Measurements from ENCODE around the gene MANEAL. TPM values are rescaled to one million over a fixed set of nuclear protein-coding genes. Genes with fewer than 3 reads are reported as not detected.

MANEAL gene
- total and polyA plus RNA-seq, 2 of the 13 experiments (the other 11 are each of a cell fraction or from before 2014, with no cell fraction given) = 20.8 to 26.4 TPM

DNA sequence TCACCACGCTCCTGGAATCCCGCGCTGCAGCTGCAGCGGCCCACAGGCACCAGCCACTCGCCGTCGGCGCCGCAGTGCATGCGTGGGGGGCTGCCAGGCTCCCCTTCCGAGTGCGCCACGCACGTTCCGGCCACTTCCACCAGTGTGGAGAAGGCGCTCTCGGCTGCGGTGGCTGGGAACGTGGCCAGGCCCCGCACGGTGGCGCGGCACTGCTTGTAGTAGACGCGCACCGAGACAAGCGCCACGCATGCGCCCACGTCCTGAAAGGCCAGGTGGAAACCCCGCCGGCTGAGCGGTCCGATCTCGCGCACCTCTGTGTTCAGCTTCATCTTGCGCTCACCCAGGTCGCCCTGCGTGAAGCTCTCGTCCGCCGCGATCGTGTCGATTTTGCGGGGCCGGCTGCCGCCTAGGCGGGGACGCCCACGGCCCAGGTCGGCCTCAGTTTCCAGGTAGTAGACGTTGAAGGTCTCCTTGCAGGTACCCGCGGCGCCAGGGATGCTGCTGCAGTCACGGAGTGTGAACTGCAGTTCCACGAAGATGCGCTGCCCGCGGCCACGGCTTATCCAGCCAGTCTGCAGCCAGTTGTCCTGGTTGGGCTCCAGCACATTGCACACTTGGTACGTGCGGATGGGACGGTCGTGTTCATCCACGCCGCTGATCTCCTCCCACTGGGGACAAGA is 32.1 kb upstream of the MANEAL start (continued):
- TF ChIP-seq, protein P1, sequence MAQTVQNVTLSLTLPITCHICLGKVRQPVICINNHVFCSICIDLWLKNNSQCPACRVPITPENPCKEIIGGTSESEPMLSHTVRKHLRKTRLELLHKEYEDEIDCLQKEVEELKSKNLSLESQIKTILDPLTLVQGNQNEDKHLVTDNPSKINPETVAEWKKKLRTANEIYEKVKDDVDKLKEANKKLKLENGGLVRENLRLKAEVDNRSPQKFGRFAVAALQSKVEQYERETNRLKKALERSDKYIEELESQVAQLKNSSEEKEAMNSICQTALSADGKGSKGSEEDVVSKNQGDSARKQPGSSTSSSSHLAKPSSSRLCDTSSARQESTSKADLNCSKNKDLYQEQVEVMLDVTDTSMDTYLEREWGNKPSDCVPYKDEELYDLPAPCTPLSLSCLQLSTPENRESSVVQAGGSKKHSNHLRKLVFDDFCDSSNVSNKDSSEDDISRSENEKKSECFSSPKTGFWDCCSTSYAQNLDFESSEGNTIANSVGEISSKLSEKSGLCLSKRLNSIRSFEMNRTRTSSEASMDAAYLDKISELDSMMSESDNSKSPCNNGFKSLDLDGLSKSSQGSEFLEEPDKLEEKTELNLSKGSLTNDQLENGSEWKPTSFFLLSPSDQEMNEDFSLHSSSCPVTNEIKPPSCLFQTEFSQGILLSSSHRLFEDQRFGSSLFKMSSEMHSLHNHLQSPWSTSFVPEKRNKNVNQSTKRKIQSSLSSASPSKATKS (CRISPR knock-in tag; IDR thresholded peaks at IDR 0.05) = no peak
- TF ChIP-seq SIN3A (IDR thresholded peaks at IDR 0.05; ENCODE audit: borderline replicate concordance, low read depth, low read length) = no peak
- TF ChIP-seq ZNF225 (CRISPR knock-in tag; IDR thresholded peaks at IDR 0.05) = no peak
- TF ChIP-seq ATRX (CRISPR knock-in tag; IDR thresholded peaks at IDR 0.05; ENCODE audit: borderline replicate concordance) = no peak
- TF ChIP-seq SNAPC2 (CRISPR knock-in tag; IDR thresholded peaks at IDR 0.05) = no peak

DNA sequence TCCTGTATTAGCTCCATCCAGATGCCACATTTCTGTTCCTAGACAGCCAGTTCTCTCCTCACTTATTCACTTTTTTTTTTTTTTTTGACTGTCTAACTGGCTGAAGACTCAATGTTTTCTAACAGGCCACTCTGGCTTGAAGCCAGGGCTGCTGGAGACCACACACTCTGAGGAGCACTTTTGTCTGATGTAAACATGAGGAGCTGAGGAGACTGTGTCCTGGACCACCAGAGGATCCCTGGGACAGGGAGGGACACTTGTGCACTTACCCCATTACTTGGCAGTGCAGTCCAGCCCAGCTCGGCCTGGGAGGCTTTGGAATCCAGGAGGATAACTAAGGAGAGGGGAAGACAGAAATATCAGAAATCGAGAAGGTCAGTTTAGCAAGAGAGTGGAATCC is 31.1 kb upstream of the MANEAL start:
- intact Hi-C loops (cut with micrococcal nuclease; ENCODE audit: unreplicated experiment) (no loop called here), in situ Hi-C loops (cut with HindIII; ENCODE audit: extremely low pct_ligation_motif_present, low pct_unique_long_range_greater_than_20kb) (no loop called here)
- POLR2A ChIA-PET = no interaction called here
- no peak for DNase-seq (ENCODE audit: low spot score)
- H3K4me2 ChIP-seq (ENCODE audit: low read depth, low read length) = no peak overlapping the region
- no peaks in the 10 kb centered on the region for H3K9me3 ChIP-seq (ENCODE audit: low read length)
- H3K27ac ChIP-seq (ENCODE audit: extremely low read length, insufficient read depth, low read length) = no peak overlapping the region
- H3K36me3 ChIP-seq (replicated peaks in 1 of 2; ENCODE audit: control insufficient read depth in 1 of 2, insufficient read depth in 2 of 2, low read length in 2 of 2) = no peaks in the 10 kb centered on the region
- H3K4me3 ChIP-seq (replicated peaks in 1 of 3; ENCODE audit: insufficient read depth in 1 of 3, low read depth in 2 of 3, low read length in 3 of 3) = no peak overlapping the region
- no peak overlapping the region for H3K9ac ChIP-seq (ENCODE audit: insufficient read depth, low read depth, low read length)
- no peak for FAIRE-seq
- no TSS peak for BruUV-seq (replicated peaks)
- H2AFZ ChIP-seq (ENCODE audit: low read length) = no peak overlapping the region
- ATAC-seq = no peak
- peaks cover 0 to 42% of the 10 kb centered on the region in 2 experiments; a peak in 4 of 5 replicates for H3K27me3 ChIP-seq (ENCODE audit: control insufficient read depth in 1 of 2, insufficient read depth in 2 of 2, low read length in 2 of 2)
- H3K4me1 ChIP-seq (ENCODE audit: insufficient read depth, low read length) = peaks cover 6% of the 10 kb centered on the region; the same call in 1 of the 2 replicates
- CTCF ChIA-PET (ENCODE audit: low intra/inter-chr PET ratio, low total read pairs) = no interaction called here
- 0% methylated on average over 2 of the region's 2 CpGs for WGBS (ENCODE audit: low lambda C conversion rate)
- H3K79me2 ChIP-seq (ENCODE audit: insufficient read depth, low read length) = no peaks in the 10 kb centered on the region
- no peaks in the 10 kb centered on the region for H4K20me1 ChIP-seq (ENCODE audit: insufficient read depth, low read length)
- TF ChIP-seq CBX2 (IDR thresholded peaks at IDR 0.05; ENCODE audit: low read depth, low read length) (no peak), CBX2 (CRISPR knock-in tag; IDR thresholded peaks at IDR 0.05; ENCODE audit: low read depth) (no peak), NFKBIZ (CRISPR knock-in tag; IDR thresholded peaks at IDR 0.05) (no peak), GABPA (IDR thresholded peaks at IDR 0.05; ENCODE audit: low read depth, low read length) (no peak), GABPA (CRISPR knock-in tag; IDR thresholded peaks at IDR 0.05; ENCODE audit: low read depth) (no peak), MED13 (CRISPR knock-in tag; IDR thresholded peaks at IDR 0.05) (no peak), MYNN (CRISPR knock-in tag; IDR thresholded peaks at IDR 0.05; ENCODE audit: low read depth) (no peak), DR1 (CRISPR knock-in tag; IDR thresholded peaks at IDR 0.05) (no peak), ZNF160 (CRISPR knock-in tag; IDR thresholded peaks at IDR 0.05) (no peak), ZNF552 (CRISPR knock-in tag; IDR thresholded peaks at IDR 0.05; ENCODE audit: borderline replicate concordance) (no peak), ZNF674 (CRISPR knock-in tag; IDR thresholded peaks at IDR 0.05; ENCODE audit: low read depth) (no peak), ZNF3 (CRISPR knock-in tag; IDR thresholded peaks at IDR 0.05) (no peak), ZNF792 (CRISPR knock-in tag; IDR thresholded peaks at IDR 0.05) (no peak), CENPX (CRISPR knock-in tag; IDR thresholded peaks at IDR 0.05) (no peak)
- TF ChIP-seq, protein P2, sequence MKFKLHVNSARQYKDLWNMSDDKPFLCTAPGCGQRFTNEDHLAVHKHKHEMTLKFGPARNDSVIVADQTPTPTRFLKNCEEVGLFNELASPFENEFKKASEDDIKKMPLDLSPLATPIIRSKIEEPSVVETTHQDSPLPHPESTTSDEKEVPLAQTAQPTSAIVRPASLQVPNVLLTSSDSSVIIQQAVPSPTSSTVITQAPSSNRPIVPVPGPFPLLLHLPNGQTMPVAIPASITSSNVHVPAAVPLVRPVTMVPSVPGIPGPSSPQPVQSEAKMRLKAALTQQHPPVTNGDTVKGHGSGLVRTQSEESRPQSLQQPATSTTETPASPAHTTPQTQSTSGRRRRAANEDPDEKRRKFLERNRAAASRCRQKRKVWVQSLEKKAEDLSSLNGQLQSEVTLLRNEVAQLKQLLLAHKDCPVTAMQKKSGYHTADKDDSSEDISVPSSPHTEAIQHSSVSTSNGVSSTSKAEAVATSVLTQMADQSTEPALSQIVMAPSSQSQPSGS (CRISPR knock-in tag; IDR thresholded peaks at IDR 0.05) = no peak

Data from HepG2 (cell line).